Measurements from ENCODE around the gene ARGFX.

Gene ARGFX

GRCh38 chr3:121606106-121606505 lies 38.4 kb downstream of the ARGFX start:
- no peaks in the 10 kb centered on the region for H3K36me3 ChIP-seq
- 0 out of 2 replicates have a peak, but pooled peaks cover 4% of the 10 kb centered on the region for H3K27me3 ChIP-seq
- no peak for DNase-seq
- H3K9me3 ChIP-seq, result no peaks in the 10 kb centered on the region
- H3K4me3 ChIP-seq (ENCODE audit: low read depth, low read length), result no peak overlapping the region
- TF ChIP-seq CTCF (IDR thresholded peaks at IDR 0.05; ENCODE audit: low read depth, low read length), result no peak
- H3K4me1 ChIP-seq, result no peaks in the 10 kb centered on the region
